HepG2 (cell line): Measurements from ENCODE around the gene DNAJC5. TPM values are rescaled to one million over a fixed set of nuclear protein-coding genes. Genes with fewer than 3 reads are reported as not detected.

Experiments
- AKNA ChIP-seq: sonication (generic); formaldehyde crosslinking; IDR thresholded peaks from 2 replicates; pipeline ENCODE4 v1.4.0; 2020; ENCODE audit warnings: missing genetic modification reagents, borderline replicate concordance
- ARNT2 ChIP-seq: sonication (generic); formaldehyde crosslinking; IDR thresholded peaks from 2 replicates; pipeline ENCODE4 v1.8.0; 2022; ENCODE audit warnings: mild to moderate bottlenecking, low read depth, missing genetic modification reagents, moderate library complexity
- CENPBD1 ChIP-seq: sonication (generic); formaldehyde crosslinking; IDR thresholded peaks from 2 replicates; pipeline ENCODE4 v1.8.0; 2022; ENCODE audit warnings: missing genetic modification reagents, low read depth, mild to moderate bottlenecking, borderline replicate concordance
- ELF3 ChIP-seq: IDR thresholded peaks from 2 replicates; pipeline ENCODE4 v1.6.1; 2016; ENCODE audit warnings: missing genetic modification reagents, missing compliant biosample characterization
- EP300 ChIP-seq, 3 experiments: sonication (generic) in 1 of 3; formaldehyde crosslinking in 1 of 3; IDR thresholded peaks; 2 replicates each; pipeline versions ENCODE4 v1.5.1 to v1.6.1; 2011 to 2020; ENCODE audit warnings: low read depth in 2 of 3, low read length in 2 of 3, borderline replicate concordance in 1 of 3, improper control_type of control experiment in 1 of 3, mild to moderate bottlenecking in 1 of 3, missing genetic modification reagents in 1 of 3, moderate library complexity in 1 of 3
- FOSL2 ChIP-seq: sonication (generic); formaldehyde crosslinking; IDR thresholded peaks from 2 replicates; pipeline ENCODE4 v1.4.0; 2020; ENCODE audit warnings: missing genetic modification reagents
- HMG20A ChIP-seq: IDR thresholded peaks from 2 replicates; pipeline ENCODE4 v1.6.1; 2016; ENCODE audit warnings: borderline replicate concordance
- NFIB ChIP-seq: sonication (generic); formaldehyde crosslinking; IDR thresholded peaks from 2 replicates; pipeline ENCODE4 v1.9.0; 2021; ENCODE audit warnings: missing genetic modification reagents, mild to moderate bottlenecking, borderline replicate concordance
- NKX3-1 ChIP-seq: sonication (generic); formaldehyde crosslinking; IDR thresholded peaks from 2 replicates; pipeline ENCODE4 v1.5.0; 2020; ENCODE audit warnings: missing genetic modification reagents
- NR3C1 ChIP-seq: sonication (generic); formaldehyde crosslinking; IDR thresholded peaks from 2 replicates; pipeline ENCODE4 v1.4.0; 2020; ENCODE audit warnings: missing genetic modification reagents
- ONECUT2 ChIP-seq: sonication (generic); formaldehyde crosslinking; IDR thresholded peaks from 2 replicates; pipeline ENCODE4 v1.4.0; 2020; ENCODE audit warnings: missing genetic modification reagents
- RBM39 ChIP-seq: fragments of 200-400 bp; formaldehyde crosslinking; IDR thresholded peaks from one replicate; pipeline ENCODE4 v1.6.1; 2018; ENCODE audit warnings: antibody characterized with exemption, mild to moderate bottlenecking, low read depth, low read length; ENCODE audit not compliant: poor library complexity, severe bottlenecking
- RCOR2 ChIP-seq: IDR thresholded peaks from 2 replicates; pipeline ENCODE4 v1.6.1; 2016; ENCODE audit warnings: missing biosample characterization, missing genetic modification reagents
- SRY ChIP-seq: sonication (generic); formaldehyde crosslinking; IDR thresholded peaks from 2 replicates; pipeline ENCODE4 v1.8.0; 2022; ENCODE audit warnings: mild to moderate bottlenecking, missing genetic modification reagents
- THRA ChIP-seq: sonication (generic); formaldehyde crosslinking; IDR thresholded peaks from 2 replicates; pipeline ENCODE4 v1.4.0; 2020; ENCODE audit warnings: missing genetic modification reagents, borderline replicate concordance
- ZFP36 ChIP-seq: fragments of 150-350 bp; IDR thresholded peaks from 2 replicates; pipeline ENCODE4 v1.6.1; 2018; ENCODE audit warnings: borderline replicate concordance, low read length, low read depth; ENCODE audit not compliant: partially characterized antibody
- ZNF414 ChIP-seq: sonication (generic); formaldehyde crosslinking; IDR thresholded peaks from 2 replicates; pipeline ENCODE4 v1.5.0; 2020; ENCODE audit warnings: missing genetic modification reagents
- ZNF616 ChIP-seq: sonication (generic); formaldehyde crosslinking; IDR thresholded peaks from 2 replicates; pipeline ENCODE4 v1.5.0; 2020; ENCODE audit warnings: low read depth, mild to moderate bottlenecking, missing genetic modification reagents
- ZNF670 ChIP-seq: sonication (generic); formaldehyde crosslinking; IDR thresholded peaks from 2 replicates; pipeline ENCODE4 v1.8.0; 2022; ENCODE audit warnings: mild to moderate bottlenecking, missing genetic modification reagents, borderline replicate concordance
- ZZZ3 ChIP-seq: sonication (generic); formaldehyde crosslinking; IDR thresholded peaks from 2 replicates; pipeline ENCODE4 v1.4.0; 2020; ENCODE audit warnings: missing genetic modification reagents, mild to moderate bottlenecking, borderline replicate concordance
- polyA plus RNA-seq, 8 experiments: library from polyadenylated mRNA; depleted of rRNA in 3 of 8; stranded (reverse) in 7 of 8; unstranded in 1 of 8; fragments of >200 nt; fragmentation: Illumina TruSeq in 4 of 8; extraction: Trizol in 4 of 8; gene quantifications; 2 replicates each; pipeline versions ENCODE4 v1.2.1 to v1.2.3, GENCODE V29; 2011 to 2016; ENCODE audit warnings: low read depth in 4 of 8, missing spikeins in 1 of 8, mixed read lengths in 1 of 8; ENCODE audit not compliant: insufficient read depth in 1 of 8
- total RNA-seq, 5 experiments: library from RNA; depleted of rRNA; stranded (reverse); fragments of >200 nt; fragmentation: Illumina TruSeq; extraction: Trizol; gene quantifications; 2 replicates each; pipeline ENCODE4 v1.2.3, GENCODE V29; 2016; ENCODE audit warnings: low read depth in 1 of 5

The DNAJC5 gene
- total and polyA plus RNA-seq, 2 of the 13 experiments (the other 11 are each of a cell fraction or from before 2014, with no cell fraction given) = 42.8 to 64.5 TPM

- TF ChIP-seq ELF3 (CRISPR knock-in tag) = peak; percentile 99
- TF ChIP-seq ZNF414 = peak; percentile 92
- TF ChIP-seq HMG20A (CRISPR knock-in tag) = peak; percentile 19; the same call in 1 of the 2 replicates
- TF ChIP-seq NR3C1 = no peak
- TF ChIP-seq ZNF616 (CRISPR knock-in tag) = no peak; the same call in 1 of the 2 replicates
- no peak for TF ChIP-seq CENPBD1 (CRISPR knock-in tag)
- TF ChIP-seq ZZZ3 (CRISPR knock-in tag) = peak; percentile 95; the same call in 1 of the 2 replicates
- peak; percentile 86 for TF ChIP-seq NKX3-1 (CRISPR knock-in tag)
- no peak for TF ChIP-seq NFIB (CRISPR knock-in tag)
- TF ChIP-seq AKNA (CRISPR knock-in tag) = peak; percentile 84
- peak; percentile 64; the same call in 1 of the 2 replicates for TF ChIP-seq THRA (CRISPR knock-in tag)
- TF ChIP-seq ZFP36 = no peak
- TF ChIP-seq SRY (CRISPR knock-in tag) = 0 out of 2 replicates have a peak, but pooled peaks have one; percentile 43
- TF ChIP-seq EP300 (IDR thresholded peaks at IDR 0.05; ENCODE audit: low read depth in 2 of 2, low read length in 2 of 2) = peak; percentile 34 to 48; a peak in 1 of 4 replicates
- no peak for TF ChIP-seq EP300 (CRISPR knock-in tag; IDR thresholded peaks at IDR 0.05; ENCODE audit: borderline replicate concordance)
- peak; percentile 60 for TF ChIP-seq RBM39
- peak; percentile 76 for TF ChIP-seq FOSL2 (CRISPR knock-in tag)
- peak; percentile 99 for TF ChIP-seq ARNT2 (CRISPR knock-in tag)
- TF ChIP-seq RCOR2 (CRISPR knock-in tag) = no peak
- no peak; the same call in 1 of the 2 replicates for TF ChIP-seq ZNF670 (CRISPR knock-in tag)
- TF ChIP-seq ONECUT2 (CRISPR knock-in tag) = no peak; the same call in 1 of the 2 replicates
These were observed 29.8 kb upstream of the DNAJC5 start, which contains the start of gene TPD52L2 (continued) for GRCh38 chr20:63864978-63865640.
